Activated naive CD8-positive, alpha-beta T cell (primary cell): ENCODE results near the gene GLTP.
"Not testable (repeated sequence)": the region's sequence is repeated elsewhere in the genome, so short reads cannot be mapped to it uniquely, and the experiment has no call there.

Source experiments
- H3K27ac Mint-ChIP-seq: one replicate; pipeline ENCODE4 v1.8.0; 2021; ENCODE audit warnings: mixed read lengths
- H3K27me3 Mint-ChIP-seq: one replicate; pipeline ENCODE4 v1.8.0; 2021; ENCODE audit warnings: mixed read lengths
- H3K36me3 Mint-ChIP-seq: one replicate; pipeline ENCODE4 v1.8.0; 2021; ENCODE audit warnings: mixed read lengths
- H3K4me1 Mint-ChIP-seq: one replicate; pipeline ENCODE4 v1.8.0; 2021; ENCODE audit warnings: low read depth, mixed read lengths
- H3K4me3 Mint-ChIP-seq: one replicate; pipeline ENCODE4 v1.8.0; 2021; ENCODE audit warnings: mild to moderate bottlenecking, mixed read lengths
- H3K9me3 Mint-ChIP-seq: one replicate; pipeline ENCODE4 v1.8.0; 2021; ENCODE audit warnings: low read depth, mixed read lengths

The GLTP gene

DNA sequence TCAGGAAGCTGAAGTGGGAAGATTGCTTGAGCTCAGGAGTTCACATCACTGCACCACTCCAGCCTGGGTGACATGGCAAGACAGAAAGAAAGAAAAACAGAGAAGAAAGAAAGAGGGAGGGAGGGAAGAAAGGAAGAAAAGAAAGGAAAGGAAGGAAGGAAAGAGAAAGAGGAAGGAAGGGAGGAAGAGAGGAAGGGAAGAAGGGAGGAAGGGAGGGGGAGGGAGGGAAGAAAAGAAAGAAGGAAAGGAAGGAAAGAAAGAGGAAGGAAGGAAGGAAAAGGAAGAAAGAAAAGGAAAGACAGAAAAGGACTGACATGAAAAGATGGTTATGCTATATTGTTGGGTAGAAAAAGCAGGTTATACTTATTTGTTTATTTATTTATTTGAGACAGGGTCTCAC is 3.9 kb downstream of the GLTP start:
- no peak overlapping the region for H3K27ac Mint-ChIP-seq
- H3K4me3 Mint-ChIP-seq, result no peak overlapping the region
- H3K9me3 Mint-ChIP-seq, result no peaks in the 10 kb centered on the region
- H3K36me3 Mint-ChIP-seq, result no peaks in the 10 kb centered on the region
- H3K27me3 Mint-ChIP-seq, result no peaks in the 10 kb centered on the region
- peaks cover 55% of the 10 kb centered on the region for H3K4me1 Mint-ChIP-seq

DNA sequence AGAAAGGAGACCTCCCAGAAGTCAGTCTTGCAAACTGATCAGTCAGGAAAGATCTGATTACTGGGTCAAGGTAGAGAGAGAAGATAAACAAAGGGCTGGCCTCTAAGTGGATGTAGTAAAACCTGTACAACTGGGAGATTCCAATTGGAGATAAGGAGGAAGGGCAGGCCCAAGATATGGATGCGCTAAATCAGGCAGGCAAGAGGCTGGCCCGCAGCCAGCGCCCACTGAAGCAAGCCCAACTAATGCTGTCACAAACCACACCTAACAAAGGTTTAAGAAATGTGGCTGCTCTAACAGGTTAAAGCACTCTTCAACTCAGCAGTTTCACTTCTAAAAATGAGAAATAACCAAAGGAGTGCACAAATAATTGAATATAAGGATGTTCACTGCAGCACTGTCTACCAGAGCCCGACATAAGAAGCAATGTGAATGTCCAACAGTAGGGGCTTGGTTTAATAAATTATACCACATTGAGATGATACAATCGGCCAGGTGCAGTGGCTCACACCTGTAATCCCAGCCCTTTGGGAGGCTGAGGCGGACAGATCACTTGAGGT is 4.7 kb downstream of the GLTP start:
- H3K27me3 Mint-ChIP-seq, result no peaks in the 10 kb centered on the region
- H3K27ac Mint-ChIP-seq, result no peak overlapping the region
- no peaks in the 10 kb centered on the region for H3K9me3 Mint-ChIP-seq
- peaks cover 51% of the 10 kb centered on the region for H3K4me1 Mint-ChIP-seq
- H3K36me3 Mint-ChIP-seq, result no peaks in the 10 kb centered on the region
- no peak overlapping the region for H3K4me3 Mint-ChIP-seq

DNA sequence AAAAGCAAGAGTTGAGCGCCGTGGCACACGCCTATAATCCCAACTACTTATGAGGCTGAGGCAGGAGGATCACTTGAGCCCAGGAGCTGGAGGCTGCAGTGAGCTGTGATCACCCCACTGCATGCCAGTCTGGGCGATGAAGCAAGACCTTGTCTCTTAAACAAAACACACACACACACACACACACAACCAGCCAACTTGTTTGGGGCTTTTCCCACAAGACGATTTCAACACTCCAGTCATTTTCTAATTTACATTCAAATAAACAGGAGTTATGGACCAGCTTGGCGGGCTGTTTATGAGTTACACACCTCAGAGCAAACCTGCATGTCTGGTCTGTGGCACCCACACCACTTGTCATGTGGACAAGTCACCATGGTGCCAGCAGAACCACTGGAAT is 6.7 kb downstream of the GLTP start:
- H3K9me3 Mint-ChIP-seq, result no peaks in the 10 kb centered on the region
- H3K36me3 Mint-ChIP-seq, result no peaks in the 10 kb centered on the region
- no peak overlapping the region for H3K27ac Mint-ChIP-seq
- H3K4me1 Mint-ChIP-seq, result peaks cover 40% of the 10 kb centered on the region
- H3K4me3 Mint-ChIP-seq, result no peak overlapping the region
- H3K27me3 Mint-ChIP-seq, result no peaks in the 10 kb centered on the region

DNA sequence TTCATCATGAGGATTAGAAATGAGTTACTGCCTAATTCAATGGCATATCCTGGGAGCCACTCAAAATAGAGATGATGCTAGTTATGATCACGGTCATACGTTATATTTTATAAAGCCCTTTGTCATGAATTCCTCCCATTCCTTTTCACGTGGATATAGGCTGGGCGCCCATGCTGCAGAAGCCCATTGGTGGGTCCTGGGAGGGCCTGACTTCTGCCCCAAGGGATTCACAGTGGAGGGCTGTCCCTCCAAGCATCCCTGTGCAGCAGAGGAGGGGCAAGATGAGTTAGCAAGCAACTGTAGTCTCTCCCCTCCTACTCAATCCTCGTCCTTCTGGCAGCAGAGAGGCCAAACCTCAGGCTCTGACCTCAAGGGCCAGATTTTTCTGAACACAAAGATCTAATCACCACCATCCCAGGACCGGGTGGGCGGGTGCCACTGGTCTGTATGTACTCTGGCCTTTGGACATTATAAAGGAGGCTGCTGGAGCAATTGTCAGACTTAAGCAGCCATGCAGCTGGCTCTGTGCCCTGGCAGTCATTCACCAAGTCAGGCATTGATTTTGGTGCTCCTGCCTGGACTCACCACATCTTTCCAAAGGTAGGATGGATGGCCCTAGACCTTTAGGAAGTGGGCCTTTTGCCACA is 8.6 kb downstream of the GLTP start:
- no peak overlapping the region for H3K4me3 Mint-ChIP-seq
- H3K27ac Mint-ChIP-seq, result peak overlapping the region; percentile 59
- peaks cover 4% of the 10 kb centered on the region for H3K36me3 Mint-ChIP-seq
- H3K9me3 Mint-ChIP-seq, result no peaks in the 10 kb centered on the region
- no peaks in the 10 kb centered on the region for H3K27me3 Mint-ChIP-seq
- peaks cover 24% of the 10 kb centered on the region for H3K4me1 Mint-ChIP-seq

DNA sequence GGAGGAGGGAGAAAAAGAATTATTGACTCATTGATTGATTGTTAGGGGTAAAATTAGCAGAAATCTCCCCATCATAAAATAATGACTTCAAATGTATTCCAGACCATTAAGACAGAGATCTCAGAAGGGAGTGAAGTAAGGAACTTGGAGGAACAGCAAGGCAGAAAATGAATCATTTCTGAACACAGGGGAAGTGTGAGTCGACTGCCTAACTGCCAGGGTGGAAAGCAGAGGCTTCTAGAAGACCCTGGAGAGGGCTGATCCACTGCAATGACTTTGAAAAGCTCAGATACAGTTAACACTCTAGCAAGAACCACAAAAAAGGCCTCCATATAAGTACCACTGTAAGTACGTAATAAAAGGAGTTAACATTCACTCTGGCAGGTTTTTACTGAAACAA is 9.7 kb downstream of the GLTP start:
- H3K36me3 Mint-ChIP-seq, result peaks cover 4% of the 10 kb centered on the region
- H3K4me1 Mint-ChIP-seq, result peaks cover 20% of the 10 kb centered on the region
- no peaks in the 10 kb centered on the region for H3K27me3 Mint-ChIP-seq
- H3K9me3 Mint-ChIP-seq, result no peaks in the 10 kb centered on the region
- no peak overlapping the region for H3K4me3 Mint-ChIP-seq
- H3K27ac Mint-ChIP-seq, result no peak overlapping the region

DNA sequence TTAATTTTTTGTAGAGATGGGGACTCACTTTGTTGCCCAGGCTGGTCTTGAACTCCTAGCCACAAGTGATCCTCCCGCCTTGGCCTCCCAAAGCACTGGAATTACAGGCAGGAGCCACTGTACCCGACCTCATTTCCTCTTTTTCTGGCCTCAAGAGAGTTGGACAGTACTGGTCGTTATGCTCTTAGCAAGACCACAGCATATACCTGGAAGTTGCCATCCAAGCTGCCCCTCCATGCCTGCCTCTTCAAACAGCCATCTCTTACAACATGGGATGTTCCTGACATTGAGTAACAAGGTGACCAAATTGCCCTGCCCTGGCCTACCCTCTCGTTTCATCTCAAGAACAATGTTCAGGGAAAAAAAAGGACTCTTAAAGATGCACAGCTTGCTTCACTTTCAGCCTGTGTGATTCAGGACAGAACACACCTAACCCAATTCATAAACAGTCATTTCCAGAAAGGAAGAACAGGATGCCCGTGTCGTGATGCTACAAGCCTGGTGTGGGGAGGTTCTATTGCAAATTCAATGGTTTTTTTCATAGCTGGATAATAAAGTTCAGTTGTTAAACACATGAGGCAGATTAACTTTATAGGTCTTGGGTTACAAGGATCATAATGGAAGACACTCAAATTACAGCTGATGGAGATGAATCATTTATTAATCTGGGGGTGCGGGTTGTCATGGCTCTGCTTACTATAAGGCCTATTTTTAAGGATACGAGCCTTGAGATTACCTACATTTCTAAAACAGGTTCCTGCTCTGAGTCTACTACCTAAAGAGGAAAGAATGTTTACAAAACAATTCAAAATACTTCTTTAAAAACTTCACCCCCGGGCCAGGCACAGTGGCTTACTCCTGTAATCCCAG is 11.9 kb downstream of the GLTP start:
- Mint-ChIP-seq H3K27me3 (no peaks in the 10 kb centered on the region), H3K9me3 (no peaks in the 10 kb centered on the region), H3K4me1 (peaks cover 20% of the 10 kb centered on the region), H3K4me3 (no peak overlapping the region), H3K36me3 (peaks cover 4% of the 10 kb centered on the region), H3K27ac (no peak overlapping the region)

DNA sequence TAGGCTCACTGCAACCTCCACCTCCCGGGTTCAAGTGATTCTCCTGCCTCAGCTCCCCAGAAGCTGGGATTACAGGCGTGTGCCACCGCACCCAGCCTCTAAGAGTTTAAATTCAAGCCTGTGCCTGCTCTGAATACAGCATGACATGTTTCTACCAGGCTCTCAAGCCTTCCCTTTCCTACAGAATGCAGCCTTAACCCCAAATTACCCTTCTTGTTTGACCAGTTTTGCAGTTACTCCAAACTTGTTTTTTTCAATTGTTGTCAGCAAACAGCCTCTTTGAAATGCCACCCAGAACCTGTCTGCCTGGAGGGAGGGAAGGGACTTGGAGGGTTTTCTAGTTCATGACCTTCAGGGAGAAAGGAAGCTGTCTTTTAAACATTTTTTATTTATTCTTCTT is 15.4 kb downstream of the GLTP start:
- no peaks in the 10 kb centered on the region for H3K9me3 Mint-ChIP-seq
- no peaks in the 10 kb centered on the region for H3K27me3 Mint-ChIP-seq
- peaks cover 13% of the 10 kb centered on the region for H3K4me1 Mint-ChIP-seq
- H3K27ac Mint-ChIP-seq, result no peak overlapping the region
- no peak overlapping the region for H3K4me3 Mint-ChIP-seq
- H3K36me3 Mint-ChIP-seq, result peaks cover 4% of the 10 kb centered on the region

DNA sequence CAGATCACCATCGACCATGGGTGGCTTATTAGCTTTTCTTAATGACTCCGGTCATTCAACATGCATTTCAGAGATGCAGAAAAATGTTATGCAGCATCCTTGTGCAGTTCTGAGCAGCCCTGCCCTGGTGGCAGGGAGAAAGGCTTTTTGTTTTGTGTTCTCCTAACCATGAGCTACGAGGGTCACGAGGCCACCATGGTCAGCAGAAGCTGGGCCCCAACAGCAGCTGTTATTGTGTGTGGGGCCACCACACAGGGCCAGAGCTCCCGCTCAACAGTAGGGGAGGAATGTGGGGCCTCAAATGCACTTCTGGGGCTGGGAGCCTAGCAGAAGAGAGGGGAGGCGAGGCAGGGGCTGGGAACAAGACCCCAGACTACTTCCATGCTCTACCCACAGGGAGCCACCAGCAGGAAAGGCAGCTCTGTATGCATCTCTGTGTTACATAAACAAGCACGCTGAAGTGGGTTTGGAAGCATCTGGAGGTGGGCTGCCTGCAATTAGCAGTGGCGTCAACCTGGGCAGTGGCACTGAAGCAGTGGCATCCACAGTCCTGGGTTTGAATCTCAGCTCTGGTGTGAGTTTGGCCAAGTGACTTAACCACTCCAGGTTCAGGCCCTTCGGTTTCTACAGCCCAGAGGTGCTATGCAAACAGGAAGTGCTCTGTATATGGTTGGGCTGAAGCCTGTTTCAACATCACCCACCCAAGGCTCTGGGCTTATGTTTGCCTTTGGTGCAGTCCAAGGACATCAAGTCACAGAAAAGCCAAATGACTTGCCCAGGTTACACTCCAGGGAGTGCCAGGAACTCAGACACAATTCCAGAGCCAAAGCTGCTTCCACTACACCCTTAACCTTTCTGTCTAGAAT is 16.3 kb downstream of the GLTP start:
- H3K27me3 Mint-ChIP-seq, result no peaks in the 10 kb centered on the region
- H3K27ac Mint-ChIP-seq, result no peak overlapping the region
- no peak overlapping the region for H3K4me3 Mint-ChIP-seq

DNA sequence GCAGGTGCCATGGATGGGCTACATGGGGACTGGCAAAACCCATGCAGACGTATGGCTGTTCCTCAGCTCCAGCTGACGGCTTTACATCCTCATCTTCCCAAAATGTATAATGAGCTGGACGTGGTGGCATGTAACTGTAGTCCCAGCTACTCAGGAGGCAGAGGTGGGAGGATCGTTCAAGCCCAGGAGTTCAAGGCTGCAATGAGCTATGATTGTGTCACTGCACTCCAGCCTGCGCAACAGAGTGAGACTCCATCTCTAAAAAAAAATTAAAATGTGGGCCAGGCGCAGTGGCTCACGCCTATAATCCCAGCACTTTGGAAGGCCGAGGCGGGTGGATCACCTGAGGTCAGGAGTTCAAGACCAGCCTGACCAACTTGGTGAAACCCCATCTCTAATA is 17.9 kb downstream of the GLTP start:
- not testable (repeated sequence) for H3K27ac Mint-ChIP-seq, H3K36me3 Mint-ChIP-seq, H3K27me3 Mint-ChIP-seq, H3K4me3 Mint-ChIP-seq, H3K9me3 Mint-ChIP-seq
- H3K4me1 Mint-ChIP-seq, result peaks cover 13% of the 10 kb centered on the region

More for the DNA sequence above, 16.3 kb downstream of the GLTP start:
- H3K9me3 Mint-ChIP-seq, result no peaks in the 10 kb centered on the region
- H3K36me3 Mint-ChIP-seq, result peaks cover 4% of the 10 kb centered on the region
- H3K4me1 Mint-ChIP-seq, result peaks cover 13% of the 10 kb centered on the region

DNA sequence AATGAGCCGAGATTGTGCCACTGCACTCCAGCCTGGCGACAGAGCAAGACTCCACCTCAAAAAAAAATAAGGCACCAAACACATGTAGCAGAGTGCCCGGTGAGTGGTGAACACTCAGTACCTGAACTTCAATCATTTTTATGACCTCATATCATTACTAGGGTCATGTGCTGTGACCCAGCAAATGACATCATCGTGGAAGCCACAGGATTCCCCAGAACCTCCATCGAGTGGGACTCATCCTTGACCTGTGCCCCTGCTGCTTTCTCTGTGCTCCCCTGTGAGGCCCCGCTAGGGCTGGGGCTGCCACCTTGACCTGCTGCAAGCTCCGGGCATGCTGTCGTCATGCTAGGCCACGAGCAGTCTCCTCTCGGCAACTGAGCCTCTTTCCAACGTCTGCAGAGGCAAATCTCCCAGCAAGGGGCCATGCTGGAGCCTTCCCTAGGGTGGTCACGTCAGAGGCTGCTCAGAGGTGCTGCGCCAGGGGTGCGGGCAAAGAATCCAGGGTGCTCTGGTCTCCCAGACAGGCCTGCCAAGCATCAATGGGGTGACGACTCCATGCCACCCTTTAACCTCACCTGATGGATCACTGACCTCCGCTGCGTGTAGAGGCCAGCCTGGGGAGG is 18.5 kb downstream of the GLTP start:
- H3K27ac Mint-ChIP-seq, result no peak overlapping the region
- H3K27me3 Mint-ChIP-seq, result no peaks in the 10 kb centered on the region
- H3K9me3 Mint-ChIP-seq, result no peaks in the 10 kb centered on the region
- no peaks in the 10 kb centered on the region for H3K36me3 Mint-ChIP-seq
- no peak overlapping the region for H3K4me3 Mint-ChIP-seq
- H3K4me1 Mint-ChIP-seq, result peaks cover 13% of the 10 kb centered on the region

DNA sequence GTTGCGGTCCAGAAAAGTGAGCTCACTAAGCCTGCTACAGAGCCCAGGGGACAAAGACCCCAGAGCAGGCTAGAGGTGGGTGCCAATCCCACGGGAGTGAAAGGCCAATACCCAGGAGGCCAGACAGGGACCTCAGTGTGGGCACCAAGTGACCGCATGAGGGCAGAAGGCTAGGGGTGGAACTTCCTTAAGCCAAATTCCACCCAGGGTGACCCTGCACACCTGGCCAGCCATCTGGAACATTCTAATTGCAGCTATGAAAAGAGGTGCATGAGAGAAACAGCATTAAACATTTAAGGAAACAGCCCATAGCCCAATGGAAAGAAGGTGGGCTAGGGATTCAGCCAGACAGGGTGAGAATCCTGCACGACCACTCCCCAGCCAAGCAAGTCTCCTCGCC is 19.4 kb downstream of the GLTP start:
- no peaks in the 10 kb centered on the region for H3K9me3 Mint-ChIP-seq
- no peak overlapping the region for H3K4me3 Mint-ChIP-seq
- H3K4me1 Mint-ChIP-seq, result peaks cover 9% of the 10 kb centered on the region
- no peaks in the 10 kb centered on the region for H3K27me3 Mint-ChIP-seq
- H3K36me3 Mint-ChIP-seq, result no peaks in the 10 kb centered on the region
- no peak overlapping the region for H3K27ac Mint-ChIP-seq

DNA sequence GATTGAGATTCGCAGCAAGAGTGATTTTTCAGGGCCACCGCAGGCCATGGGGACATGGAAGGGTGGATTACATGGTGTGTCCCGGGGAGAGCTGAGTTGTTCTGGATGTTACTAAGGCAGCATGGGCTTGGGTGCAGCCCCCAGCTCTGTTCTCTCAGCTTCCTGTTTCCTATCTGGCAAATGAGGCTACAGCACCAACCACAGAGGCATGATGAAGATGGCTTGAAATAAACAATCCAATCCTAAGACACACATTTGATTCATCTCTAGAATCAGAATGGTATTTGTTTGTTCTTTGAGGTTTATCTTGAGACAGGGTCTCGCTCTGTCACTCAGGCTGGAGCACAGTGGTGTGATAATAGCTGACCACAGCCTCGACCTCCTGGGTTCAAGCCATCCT is 21.6 kb downstream of the GLTP start:
- Mint-ChIP-seq H3K4me1 (peaks cover 3% of the 10 kb centered on the region), H3K4me3 (no peak overlapping the region), H3K27me3 (no peaks in the 10 kb centered on the region), H3K36me3 (no peaks in the 10 kb centered on the region), H3K9me3 (no peaks in the 10 kb centered on the region), H3K27ac (no peak overlapping the region)

DNA sequence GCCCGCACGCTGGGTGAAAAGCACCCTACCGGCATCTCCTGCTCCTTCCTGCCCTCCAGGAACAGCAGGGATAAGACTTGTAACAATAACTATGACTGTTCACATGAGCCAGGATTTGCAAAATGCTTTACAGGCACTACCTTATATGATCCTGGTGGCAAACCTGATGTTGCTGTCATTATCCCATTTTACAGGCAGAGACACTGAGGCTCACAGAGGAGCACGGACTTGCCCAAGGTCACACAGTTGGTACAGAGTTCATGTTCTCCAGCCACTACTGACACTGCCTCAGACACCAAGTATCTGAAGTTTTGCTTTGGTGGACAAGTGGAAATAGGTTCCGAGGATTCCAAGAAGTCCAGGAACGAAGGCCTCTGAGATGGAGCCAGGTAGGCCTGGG is 22.6 kb downstream of the GLTP start:
- no peaks in the 10 kb centered on the region for H3K36me3 Mint-ChIP-seq
- no peak overlapping the region for H3K27ac Mint-ChIP-seq
- H3K27me3 Mint-ChIP-seq, result no peaks in the 10 kb centered on the region
- peaks cover 3% of the 10 kb centered on the region for H3K4me1 Mint-ChIP-seq
- no peaks in the 10 kb centered on the region for H3K9me3 Mint-ChIP-seq
- no peak overlapping the region for H3K4me3 Mint-ChIP-seq

DNA sequence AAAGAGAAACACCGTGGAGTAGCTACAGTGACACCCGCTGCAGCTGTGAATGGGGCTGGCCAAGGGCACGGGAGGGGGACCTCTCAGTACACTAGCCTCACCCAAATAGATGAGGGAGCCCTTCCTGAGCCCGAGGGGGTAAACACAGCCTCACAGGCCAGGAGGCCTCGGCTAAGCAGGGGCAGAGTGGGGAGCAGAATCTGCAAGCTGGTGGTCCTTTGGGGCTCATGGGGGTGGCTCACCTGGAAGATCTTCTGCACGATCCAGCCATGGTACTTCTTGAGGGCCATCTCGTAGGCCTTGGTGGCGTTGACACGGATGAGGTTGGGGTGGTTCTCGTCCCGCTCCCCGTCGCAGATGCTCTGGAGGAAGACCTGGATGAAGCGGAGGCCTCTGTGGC is 25.0 kb downstream of the GLTP start:
- peaks cover 3% of the 10 kb centered on the region for H3K36me3 Mint-ChIP-seq
- H3K9me3 Mint-ChIP-seq, result no peaks in the 10 kb centered on the region
- H3K27me3 Mint-ChIP-seq, result no peaks in the 10 kb centered on the region
- H3K4me1 Mint-ChIP-seq, result peaks cover 3% of the 10 kb centered on the region
- H3K4me3 Mint-ChIP-seq, result no peak overlapping the region
- no peak overlapping the region for H3K27ac Mint-ChIP-seq
